ENCODE data around the gene OR52E4.

Gene OR52E4

GRCh38 chr11:5929571-5930368 lies 49.3 kb downstream of the OR52E4 start:
- Histone ChIP-seq H3K36me3 (ENCODE audit: control insufficient read depth in 1 of 2, insufficient read depth in 2 of 2, low read length in 2 of 2) (no peaks in the 10 kb centered on the region), H3K27me3 (ENCODE audit: low read depth, low read length) (no peaks in the 10 kb centered on the region), H3K4me1 (ENCODE audit: control insufficient read depth in 1 of 2, insufficient read depth in 2 of 2, low read length in 2 of 2) (no peaks in the 10 kb centered on the region), H3K4me3 (ENCODE audit: low read depth in 1 of 2, low read length in 2 of 2) (no peak overlapping the region), H3K9me3 (ENCODE audit: control insufficient read depth in 1 of 2, low read length in 2 of 2) (peaks cover 0 to 13% of the 10 kb centered on the region in 2 donors), H3K27ac (ENCODE audit: low read length) (no peak overlapping the region)

GRCh38 chr11:5930614-5931013 lies 50.2 kb downstream of the OR52E4 start:
- no peak overlapping the region for H3K4me3 ChIP-seq (ENCODE audit: low read depth in 1 of 2, low read length in 2 of 2)
- peaks cover 0 to 13% of the 10 kb centered on the region in 2 donors for H3K9me3 ChIP-seq (ENCODE audit: control insufficient read depth in 1 of 2, low read length in 2 of 2)
- H3K4me1 ChIP-seq (ENCODE audit: control insufficient read depth in 1 of 2, insufficient read depth in 2 of 2, low read length in 2 of 2): no peaks in the 10 kb centered on the region
- no peak overlapping the region for H3K27ac ChIP-seq (ENCODE audit: low read length)
- no peaks in the 10 kb centered on the region for H3K36me3 ChIP-seq (ENCODE audit: control insufficient read depth in 1 of 2, insufficient read depth in 2 of 2, low read length in 2 of 2)
- H3K27me3 ChIP-seq (ENCODE audit: low read depth, low read length): no peaks in the 10 kb centered on the region

GRCh38 chr11:5931061-5931460 lies 50.6 kb downstream of the OR52E4 start:
- Histone ChIP-seq H3K4me3 (ENCODE audit: low read depth in 1 of 2, low read length in 2 of 2) (no peak overlapping the region), H3K36me3 (ENCODE audit: control insufficient read depth in 1 of 2, insufficient read depth in 2 of 2, low read length in 2 of 2) (no peaks in the 10 kb centered on the region), H3K27ac (ENCODE audit: low read length) (no peak overlapping the region), H3K9me3 (ENCODE audit: control insufficient read depth in 1 of 2, low read length in 2 of 2) (peaks cover 0 to 13% of the 10 kb centered on the region in 2 donors), H3K4me1 (ENCODE audit: control insufficient read depth in 1 of 2, insufficient read depth in 2 of 2, low read length in 2 of 2) (no peaks in the 10 kb centered on the region), H3K27me3 (ENCODE audit: low read depth, low read length) (no peaks in the 10 kb centered on the region)

- Histone ChIP-seq H3K4me3 (ENCODE audit: low read depth in 1 of 2, low read length in 2 of 2) (no peak overlapping the region), H3K27me3 (ENCODE audit: low read depth, low read length) (no peaks in the 10 kb centered on the region), H3K9me3 (ENCODE audit: control insufficient read depth in 1 of 2, low read length in 2 of 2) (peaks cover 0 to 13% of the 10 kb centered on the region in 2 donors), H3K4me1 (ENCODE audit: control insufficient read depth in 1 of 2, insufficient read depth in 2 of 2, low read length in 2 of 2) (no peaks in the 10 kb centered on the region), H3K27ac (ENCODE audit: low read length) (no peak overlapping the region), H3K36me3 (ENCODE audit: control insufficient read depth in 1 of 2, insufficient read depth in 2 of 2, low read length in 2 of 2) (no peaks in the 10 kb centered on the region)
Measured at GRCh38 chr11:5932671-5933070, 52.2 kb downstream of the OR52E4 start.

GRCh38 chr11:5933116-5933515 lies 52.7 kb downstream of the OR52E4 start:
- no peaks in the 10 kb centered on the region for H3K27me3 ChIP-seq (ENCODE audit: low read depth, low read length)
- no peak overlapping the region for H3K27ac ChIP-seq (ENCODE audit: low read length)
- H3K36me3 ChIP-seq (ENCODE audit: control insufficient read depth in 1 of 2, insufficient read depth in 2 of 2, low read length in 2 of 2): no peaks in the 10 kb centered on the region
- no peaks in the 10 kb centered on the region for H3K4me1 ChIP-seq (ENCODE audit: control insufficient read depth in 1 of 2, insufficient read depth in 2 of 2, low read length in 2 of 2)
- H3K9me3 ChIP-seq (ENCODE audit: control insufficient read depth in 1 of 2, low read length in 2 of 2): peaks cover 0 to 15% of the 10 kb centered on the region in 2 donors
- no peak overlapping the region for H3K4me3 ChIP-seq (ENCODE audit: low read depth in 1 of 2, low read length in 2 of 2)
